ENCODE results near the gene SLC44A3.

DNA sequence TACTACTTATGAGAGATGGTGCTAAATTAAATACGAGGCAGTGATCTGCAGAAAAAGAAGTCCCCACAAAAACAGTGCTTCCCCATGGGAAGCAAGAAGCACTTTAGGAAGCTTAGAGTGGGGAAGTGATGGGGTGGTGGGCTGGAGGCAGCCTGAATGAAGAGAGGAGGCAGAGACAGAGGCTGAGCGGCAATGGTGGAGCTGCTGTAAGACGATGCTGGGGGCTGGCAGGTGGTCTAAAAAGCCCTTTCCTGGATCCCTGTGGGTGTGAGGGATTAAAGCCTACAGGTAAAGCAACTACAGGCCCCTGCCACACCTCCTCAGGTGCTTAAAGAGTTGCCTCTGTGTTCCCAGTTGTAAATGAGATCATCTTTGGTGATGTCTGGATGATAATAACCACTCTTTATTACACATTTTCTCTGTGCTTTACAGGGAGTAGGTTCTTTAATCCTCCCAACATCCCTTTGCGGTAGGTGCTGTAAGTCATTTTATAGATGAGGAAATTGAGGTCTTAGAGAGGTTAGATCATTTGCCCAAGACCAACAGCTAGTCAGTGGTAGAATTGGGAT, 67.5 kb downstream of the SLC44A3 start:
- TF ChIP-seq, protein P1, sequence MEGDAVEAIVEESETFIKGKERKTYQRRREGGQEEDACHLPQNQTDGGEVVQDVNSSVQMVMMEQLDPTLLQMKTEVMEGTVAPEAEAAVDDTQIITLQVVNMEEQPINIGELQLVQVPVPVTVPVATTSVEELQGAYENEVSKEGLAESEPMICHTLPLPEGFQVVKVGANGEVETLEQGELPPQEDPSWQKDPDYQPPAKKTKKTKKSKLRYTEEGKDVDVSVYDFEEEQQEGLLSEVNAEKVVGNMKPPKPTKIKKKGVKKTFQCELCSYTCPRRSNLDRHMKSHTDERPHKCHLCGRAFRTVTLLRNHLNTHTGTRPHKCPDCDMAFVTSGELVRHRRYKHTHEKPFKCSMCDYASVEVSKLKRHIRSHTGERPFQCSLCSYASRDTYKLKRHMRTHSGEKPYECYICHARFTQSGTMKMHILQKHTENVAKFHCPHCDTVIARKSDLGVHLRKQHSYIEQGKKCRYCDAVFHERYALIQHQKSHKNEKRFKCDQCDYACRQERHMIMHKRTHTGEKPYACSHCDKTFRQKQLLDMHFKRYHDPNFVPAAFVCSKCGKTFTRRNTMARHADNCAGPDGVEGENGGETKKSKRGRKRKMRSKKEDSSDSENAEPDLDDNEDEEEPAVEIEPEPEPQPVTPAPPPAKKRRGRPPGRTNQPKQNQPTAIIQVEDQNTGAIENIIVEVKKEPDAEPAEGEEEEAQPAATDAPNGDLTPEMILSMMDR (IDR thresholded peaks at IDR 0.05) = no peak
- no peak for TF ChIP-seq POLR2A (IDR thresholded peaks at IDR 0.05)

Data from heart left ventricle (tissue), 13 donors.